GM18520 (cell line): ENCODE data around the gene CPNE2.
"Not testable (repeated sequence)": the region's sequence is repeated elsewhere in the genome, so short reads cannot be mapped to it uniquely, and the experiment has no call there.

Experiments used
- ATAC-seq: cut with Tn5 transposase; IDR thresholded peaks from one replicate; pipeline ENCODE4 v1.9.1; 2021; ENCODE audit not compliant: unreplicated experiment

Gene CPNE2

GRCh38 chr16:57096793-57097192 lies 4.4 kb downstream of the CPNE2 start:
- no peak for ATAC-seq

GRCh38 chr16:57098188-57098841 lies 5.9 kb downstream of the CPNE2 start:
- no peak for ATAC-seq

GRCh38 chr16:57099965-57100364 lies 7.6 kb downstream of the CPNE2 start:
- ATAC-seq: not testable (repeated sequence)

GRCh38 chr16:57100445-57100844 lies 8.1 kb downstream of the CPNE2 start:
- ATAC-seq: no peak

- no peak for ATAC-seq
Observed at GRCh38 chr16:57102888-57103851, 10.8 kb downstream of the CPNE2 start.

GRCh38 chr16:57104706-57105105 lies 12.3 kb downstream of the CPNE2 start:
- no peak for ATAC-seq

GRCh38 chr16:57105184-57105583 lies 12.8 kb downstream of the CPNE2 start:
- ATAC-seq: no peak

GRCh38 chr16:57106767-57107166 lies 14.4 kb downstream of the CPNE2 start:
- no peak for ATAC-seq

- no peak for ATAC-seq
Observed at GRCh38 chr16:57107321-57107922, 15.0 kb downstream of the CPNE2 start.

- ATAC-seq: no peak
Observed at GRCh38 chr16:57108432-57108831, 16.0 kb downstream of the CPNE2 start.

- not testable (repeated sequence) for ATAC-seq
Observed at GRCh38 chr16:57109259-57110105, 17.1 kb downstream of the CPNE2 start.

GRCh38 chr16:57110937-57111336 lies 18.6 kb downstream of the CPNE2 start:
- ATAC-seq: no peak

- no peak for ATAC-seq
Observed at GRCh38 chr16:57111420-57111819, 19.0 kb downstream of the CPNE2 start.

- no peak for ATAC-seq
Observed at GRCh38 chr16:57112403-57113041, 20.1 kb downstream of the CPNE2 start.

- no peak for ATAC-seq
Observed at GRCh38 chr16:57113042-57113453, 20.7 kb downstream of the CPNE2 start.

- no peak for ATAC-seq
Observed at GRCh38 chr16:57113664-57114063, 21.3 kb downstream of the CPNE2 start.

GRCh38 chr16:57115168-57115513 lies 22.8 kb downstream of the CPNE2 start:
- ATAC-seq: no peak

- no peak for ATAC-seq
Observed at GRCh38 chr16:57115514-57116182, 23.3 kb downstream of the CPNE2 start.

- ATAC-seq: no peak
Observed at GRCh38 chr16:57118461-57119084, 26.2 kb downstream of the CPNE2 start.
